ENCODE data around the gene NAA15. TPM values are rescaled to one million over a fixed set of nuclear protein-coding genes. Genes with fewer than 3 reads are reported as not detected.
"Not testable (repeated sequence)": the region's sequence is repeated elsewhere in the genome, so short reads cannot be mapped to it uniquely, and the experiment has no call there.

Gene NAA15
- polyA plus RNA-seq, 1 of the 3 experiments (the other 2 are of a cell fraction), result 7.1 TPM

- ChIA-PET CTCF (no interaction called here), POLR2A (no interaction called here)
- DNase-seq, result no peak
- Histone ChIP-seq H3K9me3 (no peaks in the 10 kb centered on the region), H3K27me3 (ENCODE audit: insufficient read depth) (no peaks in the 10 kb centered on the region), H4K20me1 (ENCODE audit: insufficient read depth) (no peaks in the 10 kb centered on the region), H3K4me2 (no peak overlapping the region), H3K4me1 (ENCODE audit: control insufficient read depth in 1 of 2, insufficient read depth in 2 of 2, low read depth in 1 of 2, low read length in 1 of 2) (no peaks in the 10 kb centered on the region), H3K9ac (no peak overlapping the region), H2AFZ (ENCODE audit: low read depth) (no peak overlapping the region), H3K9me2 (no peaks in the 10 kb centered on the region), H3K27ac (ENCODE audit: low read depth in 2 of 2, low read length in 1 of 2) (no peak overlapping the region), H3K4me3 (ENCODE audit: low read depth in 2 of 2, low read length in 1 of 2) (no peak overlapping the region), H3F3A (replicated peaks; ENCODE audit: insufficient read depth) (no peaks in the 10 kb centered on the region), H3K36me3 (replicated peaks in 1 of 2; ENCODE audit: control insufficient read depth in 1 of 2, insufficient read depth in 2 of 2, low read length in 1 of 2) (peaks cover 0 to 2% of the 10 kb centered on the region in 2 experiments), H3K79me2 (ENCODE audit: insufficient read depth) (no peaks in the 10 kb centered on the region)
- no peak for TF ChIP-seq RAD21 (IDR thresholded peaks at IDR 0.05; ENCODE audit: low read length)
- no peak for TF ChIP-seq POLR2AphosphoS5 (IDR thresholded peaks at IDR 0.05; ENCODE audit: low read depth, low read length)
- TF ChIP-seq YY1 (IDR thresholded peaks at IDR 0.05; ENCODE audit: low read depth), result no peak
- TF ChIP-seq CTCF (IDR thresholded peaks at IDR 0.05), result no peak
- TF ChIP-seq SIN3A (IDR thresholded peaks at IDR 0.05; ENCODE audit: borderline replicate concordance, low read depth, low read length), result no peak
- TF ChIP-seq USF1 (IDR thresholded peaks at IDR 0.05; ENCODE audit: borderline replicate concordance, low read depth), result no peak
- TF ChIP-seq RXRA (IDR thresholded peaks at IDR 0.05; ENCODE audit: borderline replicate concordance, low read depth), result no peak
- TF ChIP-seq IRF3 (IDR thresholded peaks at IDR 0.05; ENCODE audit: low read depth, low read length), result no peak
- TF ChIP-seq SMC3 (IDR thresholded peaks at IDR 0.05; ENCODE audit: low read depth, low read length), result no peak
- no peak for TF ChIP-seq TAF1 (IDR thresholded peaks at IDR 0.05; ENCODE audit: borderline replicate concordance, low read depth, low read length)
- TF ChIP-seq TEAD4 (IDR thresholded peaks at IDR 0.05; ENCODE audit: borderline replicate concordance, insufficient read depth), result no peak
- no peak for TF ChIP-seq RCOR1 (IDR thresholded peaks at IDR 0.05; ENCODE audit: low read length)
Observed at GRCh38 chr4:139410312-139410711, 109.0 kb downstream of the NAA15 start.

- H3K79me2 ChIP-seq (ENCODE audit: insufficient read depth); DNase-seq; H3K27ac ChIP-seq (ENCODE audit: low read depth in 2 of 2, low read length in 1 of 2); H2AFZ ChIP-seq (ENCODE audit: low read depth); H3K9me2 ChIP-seq; POLR2A ChIA-PET; H3K9me3 ChIP-seq; H3F3A ChIP-seq (replicated peaks; ENCODE audit: insufficient read depth); H3K9ac ChIP-seq; H4K20me1 ChIP-seq (ENCODE audit: insufficient read depth); H3K4me2 ChIP-seq; H3K4me3 ChIP-seq (ENCODE audit: low read depth in 2 of 2, low read length in 1 of 2); H3K27me3 ChIP-seq (ENCODE audit: insufficient read depth); H3K36me3 ChIP-seq (replicated peaks in 1 of 2; ENCODE audit: control insufficient read depth in 1 of 2, insufficient read depth in 2 of 2, low read length in 1 of 2): not testable (repeated sequence)
- 96% methylated on average over 8 of the region's 8 CpGs for WGBS (ENCODE audit: low lambda C conversion rate)
- CTCF ChIA-PET, result interaction anchor here (1.1 kb wide), 1 partner anchor 237 kb away, joined by 3 read pairs; no protein-coding TSS in a partner anchor
- peaks cover 0 to 12% of the 10 kb centered on the region in 2 experiments; a peak in 1 of 4 replicates for H3K4me1 ChIP-seq (ENCODE audit: control insufficient read depth in 1 of 2, insufficient read depth in 2 of 2, low read depth in 1 of 2, low read length in 1 of 2)
Observed at GRCh38 chr4:139414671-139415210, 113.4 kb downstream of the NAA15 start.

All from SK-N-SH (cell line).